Loucy (cell line): Measurements from ENCODE around the gene POC1A.

Source experiments
- H2AFZ ChIP-seq: fragments of 200-600 bp; sonication (generic); 2 replicates; pipeline ENCODE4 v1.6.0; 2016; ENCODE audit warnings: antibody characterized with exemption, mild to moderate bottlenecking, low read length, moderate library complexity
- H3F3A ChIP-seq: fragments of 200-600 bp; 2 replicates; pipeline ENCODE4 v1.6.0; 2016; ENCODE audit warnings: antibody characterized with exemption, low read depth, mild to moderate bottlenecking
- H3K27me3 ChIP-seq: fragments of 200-600 bp; sonication (generic); 2 replicates; pipeline ENCODE4 v1.6.1; 2014; ENCODE audit warnings: low read length, mild to moderate bottlenecking; ENCODE audit not compliant: insufficient read depth, poor library complexity, severe bottlenecking
- H3K36me3 ChIP-seq: fragments of 200-600 bp; sonication (generic); 2 replicates; pipeline ENCODE4 v1.6.1; 2016; ENCODE audit warnings: low read length; ENCODE audit not compliant: insufficient read depth
- H3K4me1 ChIP-seq: fragments of 200-600 bp; sonication (generic); 2 replicates; pipeline ENCODE4 v1.5.1; 2014; ENCODE audit warnings: low read length, mild to moderate bottlenecking; ENCODE audit not compliant: insufficient read depth, poor library complexity, severe bottlenecking
- H3K4me2 ChIP-seq: fragments of 200-600 bp; sonication (generic); 2 replicates; pipeline ENCODE4 v1.6.0; 2014; ENCODE audit warnings: antibody characterized with exemption, low read length, low read depth, mild to moderate bottlenecking; ENCODE audit not compliant: poor library complexity, severe bottlenecking
- H3K4me3 ChIP-seq: fragments of 200-600 bp; sonication (generic); 2 replicates; pipeline ENCODE4 v1.5.1; 2014; ENCODE audit warnings: low read length, mild to moderate bottlenecking, mixed read lengths; ENCODE audit not compliant: poor library complexity, severe bottlenecking
- H3K79me2 ChIP-seq: fragments of 200-600 bp; sonication (generic); 2 replicates; pipeline ENCODE4 v1.6.1; 2014; ENCODE audit warnings: low read length; ENCODE audit not compliant: insufficient read depth
- H3K9ac ChIP-seq: fragments of 200-600 bp; sonication (generic); 2 replicates; pipeline ENCODE4 v1.6.0; 2014; ENCODE audit warnings: mild to moderate bottlenecking, low read depth, low read length, moderate library complexity; ENCODE audit not compliant: poor library complexity, severe bottlenecking
- H3K9me2 ChIP-seq: fragments of 200-600 bp; sonication (generic); replicated peaks from 2 replicates; pipeline ENCODE4 v1.6.1; 2016; ENCODE audit warnings: low read depth, low read length, mixed read lengths
- H3K9me3 ChIP-seq: fragments of 200-600 bp; sonication (generic); 2 replicates; pipeline ENCODE4 v1.6.1; 2014; ENCODE audit warnings: mild to moderate bottlenecking, antibody characterized with exemption, low read length, low read depth; ENCODE audit not compliant: insufficient read depth
- H4K20me1 ChIP-seq: fragments of 200-600 bp; sonication (generic); 2 replicates; pipeline ENCODE4 v1.6.0; 2014; ENCODE audit warnings: antibody characterized with exemption, low read length, mild to moderate bottlenecking; ENCODE audit not compliant: insufficient read depth, poor library complexity, severe bottlenecking
- EZH2phosphoT487 ChIP-seq: fragments of 200-600 bp; IDR thresholded peaks from 2 replicates; pipeline ENCODE4 v1.6.1; 2018; ENCODE audit warnings: antibody characterized with exemption, mild to moderate bottlenecking, moderate library complexity, borderline replicate concordance
- TF ChIP-seq, protein P1 (sequence below): fragments of 200-600 bp; sonication (generic); conservative IDR thresholded peaks from 2 replicates; pipeline ENCODE4 v1.5.1; 2014; ENCODE audit warnings: mild to moderate bottlenecking, antibody characterized with exemption, low read length

The POC1A gene

GRCh38 chr3:52028572-52028971 lies 125.7 kb downstream of the POC1A start:
- Histone ChIP-seq H3K9ac (no peak overlapping the region), H3K4me2 (no peak overlapping the region), H3K4me1 (peaks cover 4% of the 10 kb centered on the region), H3K4me3 (no peak overlapping the region), H3K9me2 (no peaks in the 10 kb centered on the region), H3K36me3 (no peaks in the 10 kb centered on the region), H3K79me2 (no peaks in the 10 kb centered on the region), H3F3A (no peaks in the 10 kb centered on the region), H3K27me3 (no peaks in the 10 kb centered on the region), H3K9me3 (no peaks in the 10 kb centered on the region), H4K20me1 (no peaks in the 10 kb centered on the region), H2AFZ (no peak overlapping the region)
- TF ChIP-seq, protein P1, sequence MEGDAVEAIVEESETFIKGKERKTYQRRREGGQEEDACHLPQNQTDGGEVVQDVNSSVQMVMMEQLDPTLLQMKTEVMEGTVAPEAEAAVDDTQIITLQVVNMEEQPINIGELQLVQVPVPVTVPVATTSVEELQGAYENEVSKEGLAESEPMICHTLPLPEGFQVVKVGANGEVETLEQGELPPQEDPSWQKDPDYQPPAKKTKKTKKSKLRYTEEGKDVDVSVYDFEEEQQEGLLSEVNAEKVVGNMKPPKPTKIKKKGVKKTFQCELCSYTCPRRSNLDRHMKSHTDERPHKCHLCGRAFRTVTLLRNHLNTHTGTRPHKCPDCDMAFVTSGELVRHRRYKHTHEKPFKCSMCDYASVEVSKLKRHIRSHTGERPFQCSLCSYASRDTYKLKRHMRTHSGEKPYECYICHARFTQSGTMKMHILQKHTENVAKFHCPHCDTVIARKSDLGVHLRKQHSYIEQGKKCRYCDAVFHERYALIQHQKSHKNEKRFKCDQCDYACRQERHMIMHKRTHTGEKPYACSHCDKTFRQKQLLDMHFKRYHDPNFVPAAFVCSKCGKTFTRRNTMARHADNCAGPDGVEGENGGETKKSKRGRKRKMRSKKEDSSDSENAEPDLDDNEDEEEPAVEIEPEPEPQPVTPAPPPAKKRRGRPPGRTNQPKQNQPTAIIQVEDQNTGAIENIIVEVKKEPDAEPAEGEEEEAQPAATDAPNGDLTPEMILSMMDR: no peak
- no peak for TF ChIP-seq EZH2phosphoT487

DNA sequence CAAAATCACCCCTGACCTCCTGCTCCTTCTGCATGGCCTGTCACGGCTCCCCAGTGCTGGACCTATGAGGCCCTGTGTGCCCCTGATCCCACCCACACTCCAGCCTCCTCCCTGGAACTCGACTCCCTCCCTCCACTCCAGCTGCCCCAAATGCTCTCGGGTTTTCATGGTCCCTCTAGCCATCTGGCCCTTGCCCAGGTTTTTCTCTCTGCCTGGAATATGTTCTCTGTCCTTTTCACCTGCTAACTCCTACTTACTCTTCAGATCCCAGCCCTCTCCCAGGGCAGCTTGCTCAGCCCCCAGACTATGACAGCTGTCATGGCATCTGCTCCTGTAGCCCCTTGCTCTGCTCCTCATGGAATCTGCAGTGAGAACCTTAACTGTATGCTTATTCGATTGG lies 128.2 kb downstream of the POC1A start:
- Histone ChIP-seq H3K4me3 (no peak overlapping the region), H3K4me2 (no peak overlapping the region), H3K9ac (no peak overlapping the region), H3K9me3 (no peaks in the 10 kb centered on the region), H4K20me1 (no peaks in the 10 kb centered on the region), H3K36me3 (no peaks in the 10 kb centered on the region), H3K4me1 (peaks cover 8% of the 10 kb centered on the region), H3K27me3 (no peaks in the 10 kb centered on the region), H3F3A (no peaks in the 10 kb centered on the region), H2AFZ (no peak overlapping the region), H3K9me2 (no peaks in the 10 kb centered on the region), H3K79me2 (no peaks in the 10 kb centered on the region)
- TF ChIP-seq, protein P1: no peak
- no peak for TF ChIP-seq EZH2phosphoT487

GRCh38 chr3:52025453-52025852 lies 128.8 kb downstream of the POC1A start:
- no peaks in the 10 kb centered on the region for H3K27me3 ChIP-seq
- no peak overlapping the region for H2AFZ ChIP-seq
- no peaks in the 10 kb centered on the region for H4K20me1 ChIP-seq
- H3K36me3 ChIP-seq: no peaks in the 10 kb centered on the region
- no peak overlapping the region for H3K4me2 ChIP-seq
- no peak overlapping the region for H3K9ac ChIP-seq
- H3K4me3 ChIP-seq: no peak overlapping the region
- H3K4me1 ChIP-seq: peaks cover 8% of the 10 kb centered on the region
- H3K9me3 ChIP-seq: no peaks in the 10 kb centered on the region
- no peaks in the 10 kb centered on the region for H3F3A ChIP-seq
- H3K79me2 ChIP-seq: no peaks in the 10 kb centered on the region
- no peaks in the 10 kb centered on the region for H3K9me2 ChIP-seq
- no peak for TF ChIP-seq EZH2phosphoT487
- TF ChIP-seq, protein P1: no peak
